Retinal pigment epithelial cell (primary cell): ENCODE data around the gene TSPAN13.

ENCODE experiments used
- DNase-seq: peaks from one replicate; pipeline ENCODE4 v3.0.0-alpha.2; 2010; ENCODE audit warnings: low read depth
- H3K4me3 ChIP-seq: 2 replicates; pipeline ENCODE4 v1.5.1; 2011; ENCODE audit warnings: mild to moderate bottlenecking, low read length, control low read depth, moderate library complexity
- TF ChIP-seq, protein P1 (sequence below): conservative IDR thresholded peaks from 2 replicates; pipeline ENCODE4 v1.5.1; 2011; ENCODE audit warnings: low read depth, low read length, control low read depth, inconsistent platforms

Gene TSPAN13

DNA sequence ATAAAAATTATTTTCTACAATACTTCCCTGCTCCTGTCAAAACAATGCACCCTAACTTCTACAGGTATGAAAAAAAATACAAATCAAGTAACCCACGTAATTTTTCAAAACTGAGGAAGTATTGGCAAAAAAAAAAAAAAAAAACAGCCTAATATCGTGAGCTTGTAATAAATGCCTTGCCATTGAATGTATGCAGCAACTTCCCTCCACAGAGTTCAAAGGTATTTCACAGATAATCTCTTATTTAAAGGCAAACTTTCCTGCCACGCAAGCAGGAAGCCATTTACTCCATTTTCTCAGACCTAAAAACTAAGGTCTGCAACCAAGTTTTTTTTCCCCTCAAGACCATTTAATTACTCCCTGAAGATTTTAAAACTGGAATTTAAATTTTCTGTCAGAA, 51.9 kb downstream of the TSPAN13 start:
- no peak overlapping the region for H3K4me3 ChIP-seq
- TF ChIP-seq, protein P1, sequence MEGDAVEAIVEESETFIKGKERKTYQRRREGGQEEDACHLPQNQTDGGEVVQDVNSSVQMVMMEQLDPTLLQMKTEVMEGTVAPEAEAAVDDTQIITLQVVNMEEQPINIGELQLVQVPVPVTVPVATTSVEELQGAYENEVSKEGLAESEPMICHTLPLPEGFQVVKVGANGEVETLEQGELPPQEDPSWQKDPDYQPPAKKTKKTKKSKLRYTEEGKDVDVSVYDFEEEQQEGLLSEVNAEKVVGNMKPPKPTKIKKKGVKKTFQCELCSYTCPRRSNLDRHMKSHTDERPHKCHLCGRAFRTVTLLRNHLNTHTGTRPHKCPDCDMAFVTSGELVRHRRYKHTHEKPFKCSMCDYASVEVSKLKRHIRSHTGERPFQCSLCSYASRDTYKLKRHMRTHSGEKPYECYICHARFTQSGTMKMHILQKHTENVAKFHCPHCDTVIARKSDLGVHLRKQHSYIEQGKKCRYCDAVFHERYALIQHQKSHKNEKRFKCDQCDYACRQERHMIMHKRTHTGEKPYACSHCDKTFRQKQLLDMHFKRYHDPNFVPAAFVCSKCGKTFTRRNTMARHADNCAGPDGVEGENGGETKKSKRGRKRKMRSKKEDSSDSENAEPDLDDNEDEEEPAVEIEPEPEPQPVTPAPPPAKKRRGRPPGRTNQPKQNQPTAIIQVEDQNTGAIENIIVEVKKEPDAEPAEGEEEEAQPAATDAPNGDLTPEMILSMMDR = no peak
- no peak for DNase-seq

GRCh38 chr7:16810112-16810511, 56.6 kb downstream of the TSPAN13 start:
- TF ChIP-seq, protein P1 = no peak
- DNase-seq = no peak
- no peak overlapping the region for H3K4me3 ChIP-seq

GRCh38 chr7:16810573-16810972, 57.0 kb downstream of the TSPAN13 start:
- H3K4me3 ChIP-seq = no peak overlapping the region
- no peak for DNase-seq
- TF ChIP-seq, protein P1 = no peak

GRCh38 chr7:16811551-16811950, 58.0 kb downstream of the TSPAN13 start:
- TF ChIP-seq, protein P1 = no peak
- DNase-seq = no peak

GRCh38 chr7:16812542-16813231, 59.1 kb downstream of the TSPAN13 start:
- TF ChIP-seq, protein P1 = no peak
- DNase-seq = no peak
- no peak overlapping the region for H3K4me3 ChIP-seq

More at GRCh38 chr7:16811551-16811950, 58.0 kb downstream of the TSPAN13 start:
- H3K4me3 ChIP-seq = no peak overlapping the region

DNA sequence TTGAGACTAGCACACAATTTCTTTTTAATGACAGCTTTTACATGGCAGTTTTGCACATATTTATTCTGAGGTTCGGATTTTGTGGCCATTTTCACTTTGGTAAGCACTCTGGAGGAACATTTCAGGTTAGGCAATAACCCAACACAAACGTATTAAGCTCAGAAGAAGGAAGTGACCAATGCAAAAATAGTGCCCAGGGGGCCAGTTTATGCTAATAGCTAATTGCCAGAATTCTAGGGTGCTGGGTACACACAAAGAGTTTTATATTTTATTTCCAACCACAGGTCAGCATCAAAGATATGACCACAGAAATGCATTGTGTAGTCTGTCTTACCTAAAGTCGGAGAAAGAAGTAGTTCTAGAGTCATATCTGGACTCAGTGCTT, 59.7 kb downstream of the TSPAN13 start:
- DNase-seq = no peak
- TF ChIP-seq, protein P1 = no peak
- no peak overlapping the region for H3K4me3 ChIP-seq

GRCh38 chr7:16815001-16815400, 61.4 kb downstream of the TSPAN13 start:
- TF ChIP-seq, protein P1 = no peak
- no peak for DNase-seq
- no peak overlapping the region for H3K4me3 ChIP-seq
